T follicular helper cell (primary cell): Measurements from ENCODE around the gene FRY.

Source experiments
- DNase-seq: peaks from one replicate; pipeline ENCODE4 v3.0.0-alpha.2; 2020; ENCODE audit warnings: low read depth

The FRY gene

DNA sequence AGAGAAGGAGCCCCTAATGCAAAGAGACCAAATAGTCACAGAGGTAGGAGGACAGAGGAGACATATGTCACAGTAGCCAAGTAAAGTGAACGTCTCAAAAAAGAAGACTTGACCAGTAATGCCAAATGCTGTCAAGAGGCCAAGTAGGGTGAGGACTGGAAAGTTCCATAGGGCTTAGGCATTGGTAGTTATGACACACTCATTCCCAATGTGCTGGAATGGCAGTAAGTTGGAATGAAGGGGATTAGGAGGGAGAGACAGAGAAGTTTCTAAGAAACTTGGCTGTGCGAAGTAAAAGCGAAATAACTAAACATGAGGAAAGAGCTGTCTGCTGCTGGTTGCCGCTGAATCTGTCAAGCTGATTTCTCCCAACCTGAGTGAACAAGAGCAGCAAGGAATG lies 14.9 kb upstream of the FRY start:
- no peak for DNase-seq

GRCh38 chr13:32017474-32017873 lies 14.1 kb upstream of the FRY start:
- no peak for DNase-seq

GRCh38 chr13:32019612-32020233 lies 11.9 kb upstream of the FRY start:
- no peak for DNase-seq

DNA sequence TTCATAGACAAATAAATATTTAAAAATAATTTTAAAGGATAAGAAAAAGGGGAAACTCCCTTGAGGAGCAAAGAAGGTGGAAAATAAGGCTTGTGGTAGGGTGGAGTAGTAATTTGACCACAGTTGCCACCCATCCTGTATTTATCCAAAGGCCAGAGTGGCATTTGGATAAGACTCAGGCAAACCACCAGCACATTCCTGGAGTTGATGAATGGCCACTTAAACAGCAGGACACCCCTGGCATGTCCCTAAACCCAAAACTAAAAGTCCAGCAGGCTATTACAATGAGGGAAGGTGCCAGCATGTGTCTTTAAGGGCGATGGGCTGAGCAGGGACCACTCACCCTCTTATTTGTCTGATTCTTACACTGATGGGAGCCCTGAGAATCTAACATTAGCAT lies 9.8 kb upstream of the FRY start:
- DNase-seq, result no peak

- DNase-seq, result no peak
These were observed 9.3 kb upstream of the FRY start for GRCh38 chr13:32022311-32022710.

DNA sequence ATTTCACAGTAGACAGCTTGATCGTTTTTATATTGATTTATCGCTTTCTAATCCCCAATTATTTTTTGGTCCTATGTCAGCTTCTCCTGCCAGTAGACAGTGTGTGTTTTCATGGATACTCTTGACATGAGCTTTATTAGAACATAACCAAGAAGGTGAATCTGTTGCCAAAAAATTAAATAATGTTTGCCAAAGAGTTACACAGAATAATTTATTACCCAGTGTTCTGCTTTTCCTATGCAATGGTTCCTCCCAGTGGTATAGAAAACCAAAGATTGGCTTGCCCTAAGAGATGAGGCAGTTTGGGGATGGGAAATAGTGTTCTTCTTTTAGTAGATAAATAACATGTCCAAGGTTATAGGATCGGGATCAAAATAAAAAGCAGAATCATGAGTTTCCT lies 8.5 kb upstream of the FRY start:
- DNase-seq, result no peak

DNA sequence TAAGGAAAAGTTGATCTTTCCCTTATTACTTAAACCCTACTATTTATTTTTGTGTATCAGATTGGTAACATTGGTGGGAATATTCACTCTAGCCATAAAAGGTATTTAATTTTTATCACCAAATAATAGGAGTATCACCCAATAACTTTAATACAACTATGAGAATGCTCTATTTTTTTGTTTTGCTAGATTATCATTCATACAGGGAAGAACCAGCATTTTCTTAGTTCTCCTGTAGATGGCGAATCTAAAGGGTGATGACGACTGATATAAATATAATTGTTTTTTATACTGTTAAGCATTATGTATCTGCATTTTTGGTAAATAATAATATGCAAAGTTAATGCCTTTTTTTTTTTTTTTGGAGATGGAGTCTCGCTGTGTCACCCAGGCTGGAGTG lies 7.9 kb upstream of the FRY start:
- DNase-seq, result no peak

DNA sequence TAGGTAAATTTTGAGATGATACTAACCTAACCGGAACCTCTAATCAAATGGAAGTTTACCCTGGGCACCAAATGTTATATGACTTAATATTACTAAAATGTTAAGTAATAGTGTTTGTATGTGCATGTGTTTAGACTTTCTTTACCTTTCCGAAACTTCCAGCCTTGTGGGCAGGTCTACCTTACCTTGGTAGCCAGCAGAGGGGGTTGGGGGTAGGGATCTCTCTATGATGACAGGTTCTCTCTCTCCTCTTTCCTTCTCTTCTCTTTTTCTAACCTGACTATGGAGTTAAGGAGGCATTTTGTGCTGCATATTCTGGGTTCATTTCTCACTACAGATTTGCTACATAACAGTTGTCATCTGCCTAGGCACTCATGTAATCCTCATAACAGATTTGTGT lies 6.8 kb upstream of the FRY start:
- no peak for DNase-seq

DNA sequence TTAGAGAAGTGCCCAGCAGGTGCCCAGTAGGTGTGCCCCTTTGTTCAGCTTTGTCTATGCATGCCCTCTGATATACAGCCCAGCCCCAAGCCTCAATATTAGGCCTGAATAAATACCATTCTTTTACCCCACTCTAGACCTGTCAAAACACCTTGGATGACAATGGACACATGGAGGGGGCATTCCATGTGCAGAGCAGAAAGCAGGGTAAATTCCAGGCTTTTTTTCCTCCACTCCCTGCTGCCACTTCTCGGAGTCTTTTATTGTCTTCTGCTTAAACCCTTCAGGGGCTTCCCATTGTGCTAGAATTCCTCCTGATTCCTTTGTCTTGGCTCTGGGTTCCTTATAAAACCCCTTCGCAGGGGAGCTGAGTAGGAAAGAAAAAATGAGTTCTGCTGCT lies 5.8 kb upstream of the FRY start:
- no peak for DNase-seq

DNA sequence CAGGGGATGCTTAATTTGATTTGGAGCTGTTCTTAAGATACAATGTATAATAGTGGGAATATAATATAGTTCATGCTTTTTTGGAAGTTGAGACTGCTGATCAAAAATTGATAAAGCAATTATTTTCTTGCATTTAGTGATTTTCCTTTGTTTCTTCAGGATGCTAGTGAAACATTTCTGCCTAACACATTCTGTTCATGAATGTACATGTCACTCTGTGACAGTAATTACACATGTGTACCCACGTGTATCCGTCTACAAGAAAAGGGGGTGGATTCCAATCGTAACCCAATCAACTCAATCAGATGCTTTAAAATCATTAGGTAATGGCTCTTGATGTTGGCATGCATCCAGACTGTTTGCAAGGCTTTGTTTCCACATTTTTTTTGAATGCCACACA lies 5.0 kb upstream of the FRY start:
- DNase-seq, result no peak

DNA sequence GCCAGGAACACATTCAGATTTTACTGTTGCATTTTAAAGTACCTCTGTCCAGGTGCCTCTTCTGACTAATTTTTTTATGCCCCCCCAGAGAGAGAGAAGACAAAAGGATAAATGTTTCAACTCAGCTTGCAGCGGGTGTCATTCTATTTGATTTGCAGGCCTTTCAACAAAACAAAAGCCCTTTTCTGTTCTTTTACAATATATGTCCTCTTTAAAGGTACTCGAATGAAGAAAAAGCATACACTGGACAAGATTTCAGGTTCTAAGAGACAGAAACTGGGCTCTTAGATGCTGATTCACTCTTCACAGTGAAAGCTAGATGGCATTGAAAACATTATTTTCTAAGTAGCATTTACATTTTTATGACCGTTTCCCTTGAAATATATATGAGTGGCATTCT lies 2.9 kb upstream of the FRY start:
- no peak for DNase-seq

GRCh38 chr13:32029684-32030083 lies 1.9 kb upstream of the FRY start:
- no peak for DNase-seq

GRCh38 chr13:32031815-32032370 lies 319 bp downstream of the FRY start:
- DNase-seq, result no peak

DNA sequence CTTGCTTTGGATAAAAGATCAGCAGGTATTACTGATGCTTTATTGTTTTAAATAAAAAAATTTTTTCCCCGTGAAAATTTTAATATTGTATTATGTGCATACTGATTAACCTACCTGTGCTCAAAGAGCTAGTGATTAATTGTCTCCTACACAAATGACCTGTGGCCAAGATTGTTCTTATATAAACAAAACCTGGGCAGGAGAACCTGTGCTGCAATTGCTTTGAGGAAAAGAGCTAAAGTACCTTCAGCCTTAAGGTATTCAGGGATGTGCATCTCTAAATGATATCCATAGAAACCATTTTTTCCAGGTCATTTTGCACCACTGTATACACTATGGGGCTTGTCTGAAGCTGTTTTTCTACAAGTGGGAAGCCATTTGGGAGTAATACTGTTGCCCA lies 1.2 kb downstream of the FRY start:
- no peak for DNase-seq

DNA sequence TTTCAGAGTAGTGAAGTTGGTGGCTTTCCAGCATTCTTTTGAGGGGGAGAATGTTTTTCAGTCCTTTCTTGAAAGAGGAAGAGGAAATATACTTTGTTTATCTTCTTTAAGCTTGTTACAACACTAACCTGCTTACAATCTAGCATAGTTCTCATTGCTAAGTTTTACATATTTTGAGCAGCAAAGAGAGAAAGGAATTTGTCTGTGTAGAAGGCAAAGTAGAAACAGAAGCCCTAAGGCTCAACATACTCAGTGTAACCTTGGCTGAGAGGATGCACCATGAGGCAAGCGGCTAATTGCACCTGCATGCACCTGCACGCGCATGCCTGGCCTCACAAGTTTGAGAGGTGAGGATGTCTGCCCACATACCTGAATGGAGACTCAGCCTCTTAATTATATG lies 2.2 kb downstream of the FRY start:
- DNase-seq, result no peak

DNA sequence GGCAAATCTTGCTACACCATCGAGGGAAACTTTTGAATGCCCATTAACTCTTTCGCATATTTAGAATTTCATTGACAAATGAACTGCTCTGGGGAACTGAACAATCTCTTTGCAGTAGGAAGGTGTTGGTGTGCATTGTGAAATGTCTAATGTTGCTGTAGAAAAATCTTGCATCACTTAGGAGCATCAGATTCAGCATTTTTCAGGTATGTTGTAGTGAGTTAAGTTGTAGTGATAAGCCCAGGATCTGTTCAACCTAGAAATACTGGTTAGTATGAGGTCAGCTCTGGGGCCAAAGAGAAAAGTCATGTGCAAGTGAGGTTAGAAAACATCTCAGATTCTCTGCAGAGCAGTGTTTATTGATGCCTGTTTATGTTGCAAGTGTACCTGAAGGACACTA lies 4.1 kb downstream of the FRY start:
- no peak for DNase-seq

- no peak for DNase-seq
These were observed 4.6 kb downstream of the FRY start for GRCh38 chr13:32036126-32036695.

DNA sequence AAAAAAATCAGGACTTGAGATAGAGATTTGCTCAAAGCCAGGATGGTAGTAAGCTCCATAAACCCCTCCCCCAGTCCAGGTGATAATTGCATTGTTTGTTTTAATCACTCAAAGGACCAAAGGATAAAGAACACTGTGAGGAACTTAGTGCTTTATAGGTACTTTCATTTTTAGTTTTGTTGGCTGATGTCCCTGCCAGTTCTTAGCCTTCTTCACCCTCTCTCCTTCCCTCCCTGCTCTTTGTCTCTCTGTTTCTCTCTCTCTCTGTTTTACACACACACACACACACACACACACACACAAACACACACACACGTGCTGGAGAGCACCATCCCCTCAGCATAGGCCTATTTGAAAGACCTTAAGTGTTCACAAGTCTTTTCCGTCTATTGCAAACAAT lies 5.2 kb downstream of the FRY start:
- DNase-seq, result no peak

DNA sequence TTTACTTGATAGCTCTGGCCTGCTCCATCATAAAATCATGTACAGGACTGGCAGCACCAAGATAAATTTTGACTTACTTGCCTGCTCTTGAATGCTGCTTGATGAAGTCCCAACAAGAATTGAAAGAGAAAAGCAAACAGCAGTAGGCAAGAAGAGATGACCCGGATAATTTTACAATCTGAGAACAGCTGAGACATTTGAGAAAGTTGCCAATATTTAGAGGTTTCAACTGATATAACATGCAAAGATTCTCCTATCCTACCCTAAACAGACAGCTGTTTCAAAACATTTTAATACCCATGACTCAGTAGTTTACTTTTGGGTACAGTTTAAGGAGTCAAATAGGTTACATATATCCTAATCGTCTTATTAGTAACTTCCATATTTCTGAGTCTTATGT lies 5.9 kb downstream of the FRY start:
- DNase-seq, result no peak

DNA sequence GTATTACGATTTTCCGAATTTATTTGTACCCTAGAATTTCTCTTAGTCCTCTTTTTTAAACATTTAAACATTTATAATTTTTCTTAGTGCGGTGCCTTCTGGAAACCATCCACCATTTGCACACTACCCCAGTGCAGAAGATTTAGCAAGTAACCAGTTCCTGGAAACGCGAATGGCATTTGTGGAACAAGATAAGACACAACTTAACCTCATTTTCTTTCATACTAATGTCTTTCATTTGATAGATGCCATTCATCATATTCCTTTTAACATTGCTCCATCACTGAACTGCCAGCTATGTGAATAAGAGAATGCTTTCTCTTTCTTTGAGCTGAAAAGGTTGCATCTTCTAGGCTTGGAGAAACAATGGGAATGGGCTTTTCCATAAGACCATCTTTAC lies 6.8 kb downstream of the FRY start:
- DNase-seq, result no peak

GRCh38 chr13:32039056-32039455 lies 7.5 kb downstream of the FRY start:
- DNase-seq, result no peak

- no peak for DNase-seq
These were observed 8.0 kb downstream of the FRY start for GRCh38 chr13:32039528-32039927.

GRCh38 chr13:32040052-32040642 lies 8.6 kb downstream of the FRY start:
- DNase-seq, result no peak

DNA sequence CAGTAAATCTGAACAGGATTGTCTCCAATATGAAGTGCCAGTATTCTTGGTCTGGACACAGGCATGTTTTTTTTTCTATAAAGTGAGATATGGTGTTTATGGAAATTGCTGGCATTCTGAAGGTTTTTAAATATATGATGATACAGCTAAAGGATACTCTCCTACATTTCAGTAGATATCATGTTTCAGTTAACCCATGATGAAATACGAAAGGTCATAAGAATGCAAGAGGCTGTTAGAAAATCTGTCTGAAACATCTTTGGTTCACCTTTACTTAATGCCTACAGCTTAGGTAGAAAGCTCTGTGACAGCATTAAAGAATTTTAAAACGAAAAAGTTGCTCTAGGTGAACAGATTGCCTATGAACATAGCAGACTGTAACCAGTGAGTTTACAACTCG lies 9.1 kb downstream of the FRY start:
- no peak for DNase-seq
